HG02571 (cell line): ENCODE data around the gene CSRNP3.

ENCODE experiments used
- ATAC-seq: cut with Tn5 transposase; IDR thresholded peaks from one replicate; pipeline ENCODE4 v1.9.1; 2021; ENCODE audit warnings: mild to moderate bottlenecking, moderate library complexity; ENCODE audit not compliant: unreplicated experiment

CSRNP3 gene

DNA sequence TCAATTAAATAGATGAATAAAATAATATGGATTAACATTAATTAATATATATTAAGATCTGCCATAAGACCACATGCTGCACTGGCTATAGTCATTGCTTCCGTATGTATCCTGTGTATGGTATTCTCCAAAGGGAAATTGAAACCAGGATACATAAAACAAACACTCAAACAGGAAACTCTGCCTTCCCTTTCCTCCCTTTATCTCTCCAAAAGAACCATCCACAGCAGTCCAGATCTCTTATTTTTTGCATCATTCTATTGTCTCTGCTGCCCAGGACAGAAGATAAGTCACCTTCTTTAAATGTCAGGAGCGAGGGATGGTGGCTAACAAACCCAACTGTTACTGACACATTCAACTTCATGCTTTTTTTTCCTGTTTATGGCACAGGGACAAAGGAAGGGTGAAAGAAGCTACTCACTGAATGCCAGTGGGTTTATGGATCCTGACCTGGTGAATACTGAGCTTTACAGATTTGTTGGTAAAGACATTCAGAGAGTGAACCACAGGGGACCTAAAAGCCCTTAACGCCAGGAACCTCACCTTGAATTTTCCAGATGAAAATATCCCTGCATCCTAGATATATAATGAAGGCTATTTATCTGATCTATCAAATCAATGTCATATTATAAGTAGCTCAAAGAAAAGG is 67.5 kb downstream of the CSRNP3 start:
- no peak for ATAC-seq

DNA sequence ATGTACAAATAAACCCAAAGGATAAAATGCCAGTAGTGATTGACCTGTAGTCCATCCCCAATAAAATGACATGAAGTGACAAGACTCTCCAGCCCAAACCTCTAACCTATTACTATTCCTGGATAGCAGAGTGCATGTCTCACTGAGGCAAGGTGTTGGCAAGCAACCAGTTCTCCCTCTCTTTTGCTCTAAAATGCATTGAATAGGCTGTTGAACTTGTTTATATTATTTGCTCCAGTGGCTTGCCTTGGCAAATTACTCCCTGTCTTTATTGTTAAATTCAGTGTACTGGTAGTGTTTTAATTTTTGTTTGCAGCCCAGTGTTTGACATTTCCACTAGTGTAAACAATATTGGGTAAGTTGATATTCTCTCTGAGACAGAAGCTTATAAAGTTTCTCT is 70.5 kb downstream of the CSRNP3 start:
- ATAC-seq: no peak

DNA sequence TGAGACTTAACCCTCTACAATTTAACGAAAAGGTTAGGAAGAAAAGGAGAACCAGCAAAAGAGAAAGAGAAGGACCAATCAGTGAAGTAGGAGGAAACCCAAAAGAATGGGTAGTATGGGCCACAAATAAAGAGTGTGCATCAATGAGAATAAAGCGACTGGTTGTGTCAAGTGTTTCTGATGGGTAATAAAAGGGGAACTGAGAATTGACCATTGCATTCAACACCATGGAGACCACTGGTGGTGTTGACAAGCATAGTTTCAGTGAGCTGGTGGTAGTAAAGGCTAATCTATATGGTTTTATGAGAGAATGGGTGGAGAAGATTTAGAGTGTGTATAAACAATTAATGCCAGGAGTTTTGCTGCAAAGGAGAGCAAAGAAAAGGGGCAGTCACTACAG is 75.4 kb downstream of the CSRNP3 start:
- no peak for ATAC-seq

DNA sequence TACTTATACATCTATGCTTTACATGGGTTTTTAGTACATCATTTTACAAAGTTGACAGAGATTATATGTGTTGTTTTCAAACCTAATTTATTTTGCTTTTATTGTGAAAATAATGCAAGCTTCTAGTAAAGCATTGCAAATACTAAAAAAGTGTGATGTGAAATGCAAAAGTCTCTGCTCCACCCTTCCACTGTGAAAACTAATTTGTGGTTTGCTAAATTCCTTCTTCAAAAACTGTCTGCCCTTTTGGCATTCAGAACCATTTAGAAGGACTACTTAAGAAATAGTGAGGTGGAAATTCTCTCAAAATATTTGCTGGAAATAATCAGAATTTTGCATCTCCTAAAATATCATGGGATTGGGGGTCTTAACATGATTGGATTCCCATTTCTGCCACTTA is 78.4 kb downstream of the CSRNP3 start:
- no peak for ATAC-seq

DNA sequence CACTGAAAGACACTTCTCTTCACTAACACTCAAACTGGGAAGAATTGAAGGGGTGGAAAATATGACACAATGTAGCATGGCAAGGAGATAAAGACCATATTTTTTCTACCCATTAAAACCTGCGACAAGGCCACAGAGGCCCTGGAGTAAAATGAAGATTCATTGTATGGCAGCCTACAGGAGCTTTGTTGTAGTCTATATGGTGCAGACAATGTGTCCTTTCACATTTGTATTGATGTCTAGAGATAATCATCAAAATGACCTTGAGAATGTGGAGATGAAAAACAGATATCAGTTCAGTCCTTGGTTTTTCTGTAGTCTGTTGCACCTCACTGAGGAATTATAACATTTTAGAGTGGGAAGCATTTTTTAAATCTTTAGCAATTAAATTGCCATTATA is 80.1 kb downstream of the CSRNP3 start:
- ATAC-seq: no peak

DNA sequence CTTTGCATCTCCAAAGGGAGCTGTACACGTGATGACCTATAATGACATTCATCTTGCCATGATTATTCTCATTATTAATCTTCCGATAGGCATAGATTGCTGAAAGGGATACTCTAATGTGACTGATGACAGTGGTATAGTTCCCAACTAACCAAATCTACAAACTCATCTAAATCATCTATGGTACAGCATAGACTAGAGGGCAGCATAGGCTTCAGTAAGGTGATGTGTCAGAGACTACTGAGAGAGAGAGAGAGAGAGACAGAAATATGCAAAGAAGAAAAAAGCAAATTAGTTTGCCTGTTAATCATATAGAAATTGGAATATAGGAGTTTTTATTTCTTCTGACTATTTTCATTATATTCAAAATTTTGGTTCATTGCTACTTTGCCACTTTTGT is 89.3 kb downstream of the CSRNP3 start:
- no peak for ATAC-seq

DNA sequence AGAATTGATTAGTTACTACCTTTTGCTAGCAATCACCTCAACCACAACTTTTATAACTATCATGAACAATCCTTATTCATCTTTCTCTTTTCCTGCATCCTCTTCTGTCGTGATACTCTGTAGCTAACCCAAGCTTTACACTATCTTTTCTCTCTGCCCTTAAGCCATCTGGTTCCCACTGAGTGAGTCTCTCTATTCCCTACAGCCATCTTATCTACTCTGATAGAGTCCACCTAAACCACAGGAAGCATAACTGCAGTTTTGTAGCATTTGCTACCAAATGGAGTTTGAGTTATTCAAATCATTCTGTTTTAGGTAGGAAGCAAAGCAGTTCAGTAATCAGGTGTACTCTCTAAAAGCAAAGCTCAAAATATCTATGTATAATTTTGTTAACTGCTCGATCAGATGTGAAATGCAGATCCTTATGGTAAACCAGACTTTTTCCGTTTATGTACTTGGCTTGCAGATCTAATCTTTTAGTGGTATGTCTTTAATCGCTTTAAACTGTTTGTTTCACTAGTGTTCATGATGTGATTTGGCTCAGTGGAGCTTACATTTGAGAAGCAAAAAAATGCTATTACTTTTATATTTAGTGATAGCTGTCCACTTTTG is 91.0 kb downstream of the CSRNP3 start:
- ATAC-seq: no peak

DNA sequence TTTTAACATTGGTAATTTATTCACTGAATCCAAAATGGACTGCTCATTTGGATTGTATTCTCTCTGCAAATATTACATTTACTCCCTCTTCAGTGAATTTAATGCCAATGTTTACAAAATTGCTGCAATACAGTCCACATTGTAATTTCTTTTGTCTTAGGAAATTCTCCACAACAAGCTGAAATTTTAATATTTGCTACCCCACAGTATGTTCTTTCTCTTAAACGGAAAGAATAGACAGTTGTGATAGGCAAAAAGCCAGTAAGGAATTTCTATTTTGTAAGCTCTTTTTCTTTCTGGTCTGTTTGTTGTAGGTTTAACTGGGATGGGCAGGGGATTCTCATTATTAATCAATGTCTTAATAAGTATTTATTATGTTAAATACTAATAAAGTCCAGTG is 92.0 kb downstream of the CSRNP3 start:
- no peak for ATAC-seq

DNA sequence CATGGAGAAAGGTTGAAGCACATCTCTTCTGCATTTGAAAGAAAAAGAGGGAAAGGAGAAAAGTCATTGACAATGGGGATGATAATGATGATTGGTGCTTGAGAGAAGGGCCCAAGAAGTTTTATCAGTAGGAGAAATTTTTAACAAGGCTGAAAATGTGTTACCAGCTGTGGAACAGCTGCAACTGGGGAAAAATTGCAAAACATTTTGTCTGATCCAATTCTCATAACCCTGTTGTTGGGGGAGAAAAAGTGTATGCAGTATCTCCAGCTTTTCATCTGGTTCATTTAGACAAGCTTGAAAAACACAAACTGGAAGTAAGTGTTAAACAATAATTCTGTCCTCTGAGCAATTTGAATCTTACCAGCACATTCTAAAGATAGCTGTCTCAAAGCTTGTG is 92.7 kb downstream of the CSRNP3 start:
- no peak for ATAC-seq

DNA sequence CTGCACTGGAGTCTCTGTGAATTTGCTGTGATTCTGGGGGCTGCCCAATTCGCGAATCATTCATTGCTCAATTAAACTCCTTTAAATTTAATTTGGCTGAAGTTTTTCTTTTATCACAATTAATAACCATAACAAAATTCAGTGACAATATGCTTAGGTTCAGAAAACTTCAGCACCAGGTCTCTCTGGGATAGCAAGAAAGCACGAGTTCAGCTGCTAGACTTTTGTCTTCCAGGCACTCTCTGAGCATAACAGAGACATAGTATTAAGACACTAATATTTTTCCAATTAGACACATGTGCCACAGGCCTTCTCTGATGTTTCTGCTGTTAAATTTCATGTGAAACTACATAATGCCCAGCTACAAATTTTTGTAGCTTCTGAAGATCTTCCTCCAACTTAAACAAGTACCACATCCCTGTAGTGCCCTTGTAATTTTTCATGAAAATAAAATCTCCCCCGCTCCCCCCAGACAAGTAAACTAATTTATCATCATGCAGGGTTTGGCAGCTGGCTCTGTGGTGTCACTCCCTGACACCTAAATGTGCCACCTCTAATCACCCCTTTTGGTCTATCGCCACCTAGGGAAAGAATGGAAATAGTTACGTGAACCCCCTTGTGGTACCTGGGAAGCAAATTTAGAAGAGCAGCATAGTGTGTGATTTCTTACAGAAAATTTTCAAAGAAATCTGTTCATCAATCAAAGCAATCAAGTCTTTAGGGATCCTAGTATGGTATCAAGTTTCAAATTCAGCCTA is 94.1 kb downstream of the CSRNP3 start:
- no peak for ATAC-seq

DNA sequence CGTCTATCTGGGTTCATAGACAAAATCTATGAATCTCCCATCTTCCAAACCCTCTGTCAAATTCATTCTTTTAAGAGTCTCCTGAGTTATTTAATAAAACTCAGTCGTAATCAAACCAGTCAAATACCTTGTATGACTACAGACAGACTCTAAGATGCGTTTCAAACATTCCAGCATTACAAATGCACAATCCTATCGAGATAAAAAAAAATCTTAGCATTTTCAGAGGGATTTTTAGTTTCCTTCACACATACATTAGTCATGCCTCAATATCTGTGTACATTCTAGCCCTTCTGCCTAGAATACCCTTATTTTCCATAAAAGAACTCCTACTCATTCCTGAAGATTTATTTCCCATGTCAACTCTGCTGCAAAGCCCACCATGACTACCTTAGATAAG is 96.5 kb downstream of the CSRNP3 start:
- no peak for ATAC-seq

DNA sequence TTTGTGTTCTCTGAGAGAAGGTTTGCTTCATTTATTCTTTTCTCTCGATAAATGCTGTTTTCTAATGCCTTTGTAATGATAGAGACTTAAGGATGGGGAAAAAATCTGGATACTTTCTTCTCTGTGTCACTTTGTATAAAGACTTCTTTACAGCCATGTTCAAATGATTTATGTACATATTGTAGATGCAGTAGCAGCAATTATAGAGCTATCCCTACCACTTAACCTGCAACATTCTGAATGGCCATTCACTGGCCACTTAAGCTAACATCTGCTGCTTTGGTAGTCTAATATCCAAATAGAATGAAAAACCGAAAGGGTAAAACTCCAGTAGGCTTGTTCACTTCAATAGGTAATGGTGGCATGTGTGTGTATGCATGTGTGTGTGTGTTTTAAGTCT is 97.8 kb downstream of the CSRNP3 start:
- ATAC-seq: no peak

DNA sequence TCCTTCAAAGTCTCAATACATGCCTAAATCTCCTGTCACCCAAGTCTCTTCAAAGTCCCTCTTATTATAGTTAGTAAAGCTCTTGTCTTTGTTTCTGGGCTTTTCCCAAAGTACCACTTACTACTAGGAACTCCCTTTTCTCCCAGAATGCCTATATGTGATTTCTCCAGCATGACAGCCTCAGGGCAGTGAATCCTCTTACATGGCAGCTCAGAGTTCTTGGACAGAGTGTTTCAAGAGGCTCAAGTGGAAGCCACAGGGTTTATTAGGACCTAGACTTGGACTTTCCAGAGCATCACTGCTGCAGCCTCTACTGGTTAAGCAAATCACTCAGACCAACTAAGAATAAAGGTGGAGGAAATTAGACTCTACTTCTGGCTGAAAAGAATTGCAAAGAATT is 98.9 kb downstream of the CSRNP3 start:
- ATAC-seq: no peak

DNA sequence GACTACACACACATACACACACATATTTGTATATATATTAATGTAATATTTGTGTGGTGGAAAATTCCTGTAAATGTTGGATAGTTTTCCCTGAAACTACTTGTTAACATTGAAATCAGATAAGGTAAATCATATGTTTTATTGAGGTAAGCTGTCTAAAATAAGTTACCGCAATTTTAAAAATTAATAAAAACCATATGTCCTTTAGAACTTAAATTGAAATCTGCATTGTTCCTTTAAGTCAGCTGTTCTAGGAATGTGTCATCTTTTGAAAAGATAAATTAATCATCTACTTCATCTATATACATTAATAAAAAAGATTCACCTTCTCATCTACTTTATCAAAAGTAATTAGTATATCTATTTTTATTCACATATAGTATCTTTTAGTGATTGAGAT is 102.0 kb downstream of the CSRNP3 start:
- ATAC-seq: no peak

DNA sequence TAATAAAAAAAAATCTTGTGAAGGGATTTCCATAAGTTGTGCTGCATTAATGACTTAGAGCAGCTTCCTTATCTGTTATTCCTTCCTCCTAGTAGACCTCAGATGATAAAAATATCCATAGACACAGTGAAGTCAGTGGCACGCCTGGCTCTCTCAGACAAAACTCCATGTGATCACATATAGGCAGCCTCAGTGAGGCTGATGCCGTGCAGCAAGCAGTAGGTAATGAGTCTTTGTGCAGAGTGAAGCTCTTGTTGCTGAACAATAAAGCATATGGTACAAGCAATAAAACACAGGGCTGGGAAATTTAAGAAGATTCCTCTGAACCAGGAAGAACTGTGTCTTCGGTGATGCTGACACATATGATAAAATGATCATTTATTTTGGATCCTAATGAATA is 102.7 kb downstream of the CSRNP3 start:
- ATAC-seq: no peak

DNA sequence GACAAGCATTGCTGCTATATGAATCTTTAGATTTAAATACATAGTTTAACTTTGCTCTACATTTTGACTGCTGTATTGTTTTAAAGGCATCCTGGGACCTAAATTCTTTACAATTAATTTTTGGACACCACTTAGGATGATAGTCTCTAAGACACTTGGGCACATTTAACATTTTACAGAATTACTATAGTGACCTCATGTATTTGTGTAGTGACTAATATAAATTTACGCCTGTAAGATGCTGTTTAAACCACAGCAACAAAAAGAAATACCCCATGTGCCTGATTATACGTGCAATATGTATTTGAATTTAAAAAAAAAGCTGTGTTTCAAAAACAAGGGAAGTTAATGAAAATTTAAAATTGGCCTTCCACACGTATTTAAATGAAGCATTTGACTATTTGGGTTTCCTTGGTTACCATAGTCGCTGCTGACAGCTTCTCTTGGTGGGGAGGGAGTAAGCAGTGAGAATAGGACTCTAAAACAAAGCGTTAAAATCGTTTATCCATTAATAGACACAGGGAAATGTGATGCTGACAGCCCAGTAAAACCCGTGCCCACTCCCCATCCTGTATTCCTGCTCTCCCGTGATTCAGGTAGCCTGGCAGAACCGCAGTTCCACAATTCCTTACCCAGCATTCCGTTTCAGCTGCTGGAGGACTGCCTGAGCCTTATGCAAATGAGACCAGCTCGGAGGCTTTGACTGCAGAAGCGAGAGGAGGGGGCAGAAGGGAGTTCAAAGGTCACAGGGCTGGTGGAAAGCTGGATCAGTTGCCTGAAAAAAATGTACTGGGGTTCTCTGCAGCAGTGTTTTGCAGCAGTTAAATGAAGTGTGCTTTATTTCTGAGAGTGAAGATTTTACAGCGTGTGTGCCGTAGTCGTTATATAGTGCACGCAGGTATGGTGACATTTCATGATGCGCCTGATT is 104.3 kb downstream of the CSRNP3 start:
- no peak for ATAC-seq

DNA sequence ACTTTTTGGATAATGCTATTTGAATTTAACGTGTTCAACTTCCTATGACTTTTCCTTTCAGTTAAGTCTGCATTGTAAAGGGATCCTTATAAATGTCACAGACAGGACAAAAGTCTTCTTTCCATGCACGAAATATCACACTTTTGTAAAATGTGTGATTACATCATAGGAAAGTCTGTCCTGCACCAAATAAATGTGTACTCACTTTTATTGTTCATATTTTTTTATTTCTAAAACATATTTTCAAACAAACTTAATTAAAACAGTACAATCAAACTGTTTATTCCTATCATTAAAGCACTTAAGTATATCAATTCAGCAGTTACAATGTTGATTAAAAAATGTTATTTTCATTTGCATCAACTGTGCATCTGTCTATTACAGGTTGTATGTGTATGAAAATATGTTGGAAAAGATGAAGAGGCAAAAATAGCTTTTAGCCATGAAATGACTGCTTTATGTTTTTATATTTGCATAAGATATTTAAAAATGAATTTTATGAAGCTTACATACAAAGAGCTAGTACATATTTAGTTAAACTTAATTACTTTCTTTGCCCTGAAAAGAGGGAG is 105.6 kb downstream of the CSRNP3 start:
- no peak for ATAC-seq

DNA sequence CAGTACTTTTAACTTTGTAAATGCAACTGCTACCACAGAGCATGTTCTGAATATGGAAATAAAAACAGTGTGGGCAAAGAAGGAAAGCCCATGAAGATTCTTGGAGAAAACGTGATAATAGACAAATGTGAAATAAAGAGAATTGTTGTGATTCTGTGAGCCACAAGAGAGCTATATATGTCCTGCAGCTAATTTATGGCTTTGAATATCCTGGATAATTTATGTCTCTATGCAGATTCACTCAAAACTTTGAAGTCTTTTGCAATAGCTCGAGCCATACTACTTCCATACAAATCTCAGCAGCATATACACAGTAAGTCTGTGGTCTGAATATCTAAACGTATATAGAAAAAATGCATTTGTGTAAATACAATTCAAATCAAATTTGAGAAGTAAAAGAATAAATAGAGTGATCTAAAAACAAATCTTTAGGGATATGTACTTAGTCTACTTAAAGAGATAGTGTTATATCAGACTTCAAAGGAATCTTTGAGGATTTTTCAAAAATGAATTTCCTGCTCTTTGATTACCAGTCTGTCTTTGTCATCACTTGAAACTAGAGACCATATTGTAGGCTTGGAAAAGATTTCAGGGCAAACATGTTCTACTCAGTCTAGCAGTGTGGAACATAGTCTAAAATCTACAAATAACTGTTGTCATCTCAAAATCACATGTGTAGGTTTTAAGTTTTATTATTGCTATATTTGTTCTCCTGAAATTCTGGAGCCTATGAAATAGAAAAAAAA is 107.1 kb downstream of the CSRNP3 start:
- ATAC-seq: no peak

DNA sequence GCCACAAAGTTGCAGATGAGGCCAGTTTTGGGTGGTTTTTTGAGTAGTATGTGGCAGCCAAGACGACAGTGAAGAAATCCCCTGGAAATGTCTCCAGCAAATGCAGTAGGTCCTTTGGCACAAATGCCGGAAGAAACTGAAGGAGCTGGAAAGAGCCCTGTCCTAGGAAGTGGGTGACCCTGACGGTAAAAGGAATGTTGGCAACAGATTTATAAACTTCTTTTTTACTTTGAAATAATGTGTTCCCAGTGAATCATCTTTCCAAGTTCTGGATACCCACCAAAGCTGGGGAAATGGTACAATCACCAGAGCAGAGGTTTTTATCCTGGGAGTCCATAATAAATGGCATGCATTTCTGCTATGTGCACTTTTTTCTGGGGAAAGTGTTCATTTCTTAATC is 112.9 kb downstream of the CSRNP3 start:
- ATAC-seq: no peak

DNA sequence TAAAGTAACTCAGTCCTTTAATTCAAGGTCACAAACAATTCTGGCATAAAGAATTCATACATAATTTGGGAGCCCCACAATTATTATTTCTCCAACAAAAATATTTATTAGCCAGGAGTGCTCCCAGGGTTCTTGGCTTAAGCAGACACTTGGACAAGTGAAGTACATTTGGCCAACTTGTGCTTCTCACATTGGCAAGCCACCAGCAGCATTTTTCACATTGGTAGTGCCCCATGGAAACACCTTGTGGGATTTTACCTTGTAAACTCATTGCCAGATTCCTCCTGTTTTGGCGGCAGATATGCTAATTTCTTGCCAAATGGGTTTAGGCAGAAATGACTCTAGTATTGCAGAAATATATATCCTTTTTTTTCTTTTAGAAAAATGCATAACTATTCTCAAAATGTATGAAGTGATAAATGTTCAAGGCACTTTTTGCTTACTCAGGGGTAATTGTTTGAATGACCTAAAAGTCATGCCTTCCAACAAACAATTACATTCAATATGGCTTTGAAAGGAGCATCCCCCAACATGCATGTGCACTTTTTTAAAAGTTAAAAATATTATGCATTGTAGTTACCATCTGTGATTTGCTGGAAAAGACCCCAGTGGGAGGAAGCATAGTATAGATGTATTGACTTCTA is 113.5 kb downstream of the CSRNP3 start:
- no peak for ATAC-seq
